GM20000 (cell line): ENCODE data around the gene RSPH3.
"Not testable (repeated sequence)": the region's sequence is repeated elsewhere in the genome, so short reads cannot be mapped to it uniquely, and the experiment has no call there.

Experiments
- DNase-seq: peaks from one replicate; pipeline ENCODE4 v3.0.0; 2012; ENCODE audit warnings: low spot score
- CTCF ChIP-seq: IDR thresholded peaks from 2 replicates; pipeline ENCODE4 v1.5.1; 2012; ENCODE audit warnings: mild to moderate bottlenecking, control low read depth; ENCODE audit errors: extremely low read depth, missing control alignments

The RSPH3 gene

DNA sequence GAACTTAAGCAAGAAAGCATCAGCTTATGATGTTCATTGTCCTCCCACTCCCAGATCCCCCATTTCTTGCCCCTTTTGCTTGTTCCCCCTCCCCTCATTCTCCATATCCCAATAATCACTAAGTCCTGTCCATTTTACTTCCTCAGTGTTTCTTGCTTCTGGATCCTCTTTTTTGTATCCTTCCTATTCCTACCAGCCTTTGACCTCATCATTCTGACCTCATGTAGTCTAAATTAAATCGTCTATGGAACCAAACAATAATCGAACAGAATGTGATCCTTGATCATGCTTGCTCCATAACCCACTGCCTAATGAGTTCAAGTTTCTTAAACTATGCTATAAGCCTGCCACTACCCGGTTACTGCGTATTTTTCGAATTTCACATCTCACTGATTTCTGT is 5.4 kb upstream of the RSPH3 start:
- DNase-seq = no peak
- TF ChIP-seq CTCF = no peak

GRCh38 chr6:159004592-159004991 is 4.6 kb upstream of the RSPH3 start:
- no peak for DNase-seq
- TF ChIP-seq CTCF = no peak

DNA sequence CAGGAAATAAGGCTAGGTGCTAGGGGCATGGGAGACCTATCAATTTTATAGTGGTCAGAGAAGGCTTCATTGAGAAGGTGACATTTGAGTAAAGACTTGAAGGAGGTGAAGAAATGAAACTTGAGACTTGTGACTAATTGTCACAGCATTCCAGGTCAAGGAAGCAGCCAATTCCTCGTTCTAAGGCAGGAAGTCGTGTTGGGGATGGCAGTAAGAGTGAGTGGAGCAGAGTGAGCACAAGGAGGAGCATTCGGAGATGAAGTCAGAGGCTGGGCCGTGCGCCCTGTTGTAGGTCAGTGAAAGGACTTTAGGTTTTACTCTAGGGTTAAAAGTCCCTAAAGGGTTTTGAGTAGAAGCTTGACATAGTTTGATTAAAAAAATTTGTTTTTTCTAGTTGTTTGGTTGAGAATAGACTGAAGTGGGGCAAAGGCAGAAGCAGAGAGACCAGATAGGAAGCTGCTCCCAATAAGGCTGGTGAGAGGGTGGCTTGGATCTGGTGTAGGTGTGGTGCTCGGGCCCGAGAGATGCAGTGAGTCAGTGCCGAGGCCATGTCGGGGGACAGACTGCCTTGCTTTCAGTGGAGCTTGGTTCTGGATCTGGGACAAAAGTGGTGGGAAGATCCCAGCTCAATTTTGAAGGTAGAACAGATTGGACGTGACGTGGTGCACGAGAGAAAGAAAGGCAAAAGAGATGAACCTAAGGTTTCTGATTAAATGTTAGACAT is 2.6 kb upstream of the RSPH3 start:
- no peak for TF ChIP-seq CTCF
- no peak for DNase-seq

- TF ChIP-seq CTCF = no peak
- DNase-seq = no peak
These were observed 792 bp downstream of the RSPH3 start for GRCh38 chr6:158999154-158999665.

GRCh38 chr6:158996856-158997255 is 3.1 kb downstream of the RSPH3 start:
- DNase-seq = no peak
- TF ChIP-seq CTCF = no peak

DNA sequence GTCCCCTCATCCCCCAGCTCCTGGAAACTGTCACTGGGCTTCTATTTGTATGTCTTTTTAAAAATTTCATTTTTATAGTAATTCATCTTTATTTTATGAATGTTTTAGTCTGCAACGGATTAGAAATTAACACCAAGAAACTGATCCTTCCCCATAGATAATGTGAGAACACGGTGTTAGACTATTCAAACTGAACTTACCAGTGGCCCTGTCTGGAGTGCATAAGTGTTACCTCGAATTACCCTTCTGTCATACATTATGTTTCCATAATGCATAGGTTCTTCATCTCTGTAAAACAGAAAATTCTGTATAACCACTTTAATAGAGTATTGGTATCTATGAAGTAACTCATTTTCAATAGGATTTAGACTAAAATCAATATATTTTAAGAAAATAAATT is 6.4 kb downstream of the RSPH3 start:
- no peak for TF ChIP-seq CTCF
- DNase-seq = no peak

- no peak for TF ChIP-seq CTCF
- no peak for DNase-seq
These were observed 8.8 kb downstream of the RSPH3 start for GRCh38 chr6:158991017-158991723.

DNA sequence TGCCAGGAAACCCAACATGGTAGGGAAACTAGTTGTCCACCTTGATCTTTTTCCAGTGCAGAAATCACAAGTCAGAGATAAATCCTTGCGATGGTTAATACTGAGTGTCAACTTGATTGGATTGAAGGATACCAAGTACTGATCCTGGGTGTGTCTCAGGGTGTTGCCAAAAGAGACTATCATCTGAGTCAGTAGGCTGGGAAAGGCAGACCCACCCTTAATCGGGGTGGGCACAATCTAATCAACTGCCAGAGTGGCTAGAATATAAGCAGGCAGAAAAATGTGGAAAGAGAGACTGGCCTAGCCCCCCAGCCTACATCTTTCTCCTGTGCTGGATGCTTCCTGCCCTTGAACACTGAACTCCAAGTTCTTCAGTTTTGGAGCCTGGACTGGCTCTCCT is 10.3 kb downstream of the RSPH3 start:
- not testable (repeated sequence) for DNase-seq
